ENCODE results near the gene DISC1. TPM values are rescaled to one million over a fixed set of nuclear protein-coding genes. Genes with fewer than 3 reads are reported as not detected.

The DISC1 gene
- total and polyA plus RNA-seq, 2 experiments from 2014 or later, result 2.1 to 6.5 TPM

DNA sequence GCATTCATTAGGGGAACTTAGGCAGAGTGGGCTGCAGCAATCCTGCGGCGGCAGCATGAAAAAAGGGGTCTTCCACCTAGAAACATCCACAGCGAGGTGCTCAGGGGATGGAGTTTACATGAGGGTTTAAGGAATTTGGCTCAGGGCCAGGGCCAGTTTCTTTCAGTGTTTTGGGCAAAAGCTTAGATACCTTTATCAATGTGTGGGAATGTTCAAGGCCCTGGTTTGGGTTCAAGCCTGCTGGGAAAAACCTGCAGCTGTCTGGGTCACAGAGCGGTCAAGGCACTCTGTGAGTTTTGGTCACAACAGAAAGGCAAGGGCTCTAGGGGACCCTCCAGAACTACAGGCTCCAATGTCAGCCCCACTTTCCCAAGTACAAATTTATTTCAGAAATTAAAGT lies 230.3 kb downstream of the DISC1 start:
- ATAC-seq (peak; percentile 55), DNase-seq (ENCODE audit: low spot score) (no peak)
- H3K4me1 ChIP-seq (ENCODE audit: insufficient read depth), result no peaks in the 10 kb centered on the region
- Mint-ChIP-seq H3K4me3 (no peak overlapping the region), H3K27me3 (ENCODE audit: insufficient read depth, low read depth, poor library complexity) (peaks cover 1% of the 10 kb centered on the region), H3K36me3 (ENCODE audit: low read depth) (no peaks in the 10 kb centered on the region), H3K4me1 (peaks cover 22% of the 10 kb centered on the region), H3K9me3 (no peaks in the 10 kb centered on the region), H3K27ac (no peak overlapping the region; the same call in 1 of the 2 replicates)
- no peak overlapping the region for H2AFZ ChIP-seq
- no peaks in the 10 kb centered on the region for H3K36me3 ChIP-seq (ENCODE audit: insufficient read depth)
- H3K27me3 ChIP-seq (ENCODE audit: insufficient read depth), result no peaks in the 10 kb centered on the region
- H3F3A ChIP-seq (replicated peaks; ENCODE audit: low read depth), result no peaks in the 10 kb centered on the region
- no peaks in the 10 kb centered on the region for H4K20me1 ChIP-seq (replicated peaks; ENCODE audit: insufficient read depth)
- no peak overlapping the region for H3K4me2 ChIP-seq
- no peak overlapping the region for H3K4me3 ChIP-seq
- TF ChIP-seq ZNF331 (CRISPR knock-in tag; IDR thresholded peaks at IDR 0.05; ENCODE audit: low read depth), result no peak
- TF ChIP-seq CREB1 (CRISPR knock-in tag; IDR thresholded peaks at IDR 0.05; ENCODE audit: low read depth), result no peak
- TF ChIP-seq, protein P1, sequence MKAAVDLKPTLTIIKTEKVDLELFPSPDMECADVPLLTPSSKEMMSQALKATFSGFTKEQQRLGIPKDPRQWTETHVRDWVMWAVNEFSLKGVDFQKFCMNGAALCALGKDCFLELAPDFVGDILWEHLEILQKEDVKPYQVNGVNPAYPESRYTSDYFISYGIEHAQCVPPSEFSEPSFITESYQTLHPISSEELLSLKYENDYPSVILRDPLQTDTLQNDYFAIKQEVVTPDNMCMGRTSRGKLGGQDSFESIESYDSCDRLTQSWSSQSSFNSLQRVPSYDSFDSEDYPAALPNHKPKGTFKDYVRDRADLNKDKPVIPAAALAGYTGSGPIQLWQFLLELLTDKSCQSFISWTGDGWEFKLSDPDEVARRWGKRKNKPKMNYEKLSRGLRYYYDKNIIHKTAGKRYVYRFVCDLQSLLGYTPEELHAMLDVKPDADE (IDR thresholded peaks at IDR 0.05), result no peak
- TF ChIP-seq, protein P2, sequence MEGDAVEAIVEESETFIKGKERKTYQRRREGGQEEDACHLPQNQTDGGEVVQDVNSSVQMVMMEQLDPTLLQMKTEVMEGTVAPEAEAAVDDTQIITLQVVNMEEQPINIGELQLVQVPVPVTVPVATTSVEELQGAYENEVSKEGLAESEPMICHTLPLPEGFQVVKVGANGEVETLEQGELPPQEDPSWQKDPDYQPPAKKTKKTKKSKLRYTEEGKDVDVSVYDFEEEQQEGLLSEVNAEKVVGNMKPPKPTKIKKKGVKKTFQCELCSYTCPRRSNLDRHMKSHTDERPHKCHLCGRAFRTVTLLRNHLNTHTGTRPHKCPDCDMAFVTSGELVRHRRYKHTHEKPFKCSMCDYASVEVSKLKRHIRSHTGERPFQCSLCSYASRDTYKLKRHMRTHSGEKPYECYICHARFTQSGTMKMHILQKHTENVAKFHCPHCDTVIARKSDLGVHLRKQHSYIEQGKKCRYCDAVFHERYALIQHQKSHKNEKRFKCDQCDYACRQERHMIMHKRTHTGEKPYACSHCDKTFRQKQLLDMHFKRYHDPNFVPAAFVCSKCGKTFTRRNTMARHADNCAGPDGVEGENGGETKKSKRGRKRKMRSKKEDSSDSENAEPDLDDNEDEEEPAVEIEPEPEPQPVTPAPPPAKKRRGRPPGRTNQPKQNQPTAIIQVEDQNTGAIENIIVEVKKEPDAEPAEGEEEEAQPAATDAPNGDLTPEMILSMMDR (conservative IDR thresholded peaks at IDR 0.05; ENCODE audit: low read depth in 2 of 2), result no peak
- no peak for TF ChIP-seq POLR2AphosphoS5 (IDR thresholded peaks at IDR 0.05; ENCODE audit: low read depth)
- TF ChIP-seq JUNB (IDR thresholded peaks at IDR 0.05; ENCODE audit: unreplicated experiment), result no peak
- no peak for TF ChIP-seq EZH2 (IDR thresholded peaks at IDR 0.05; ENCODE audit: low read depth, unreplicated experiment)
- TF ChIP-seq ZNF114 (CRISPR knock-in tag; IDR thresholded peaks at IDR 0.05), result no peak
- no peak for TF ChIP-seq STAT1 (IDR thresholded peaks at IDR 0.05; ENCODE audit: unreplicated experiment)
- TF ChIP-seq, protein P3, sequence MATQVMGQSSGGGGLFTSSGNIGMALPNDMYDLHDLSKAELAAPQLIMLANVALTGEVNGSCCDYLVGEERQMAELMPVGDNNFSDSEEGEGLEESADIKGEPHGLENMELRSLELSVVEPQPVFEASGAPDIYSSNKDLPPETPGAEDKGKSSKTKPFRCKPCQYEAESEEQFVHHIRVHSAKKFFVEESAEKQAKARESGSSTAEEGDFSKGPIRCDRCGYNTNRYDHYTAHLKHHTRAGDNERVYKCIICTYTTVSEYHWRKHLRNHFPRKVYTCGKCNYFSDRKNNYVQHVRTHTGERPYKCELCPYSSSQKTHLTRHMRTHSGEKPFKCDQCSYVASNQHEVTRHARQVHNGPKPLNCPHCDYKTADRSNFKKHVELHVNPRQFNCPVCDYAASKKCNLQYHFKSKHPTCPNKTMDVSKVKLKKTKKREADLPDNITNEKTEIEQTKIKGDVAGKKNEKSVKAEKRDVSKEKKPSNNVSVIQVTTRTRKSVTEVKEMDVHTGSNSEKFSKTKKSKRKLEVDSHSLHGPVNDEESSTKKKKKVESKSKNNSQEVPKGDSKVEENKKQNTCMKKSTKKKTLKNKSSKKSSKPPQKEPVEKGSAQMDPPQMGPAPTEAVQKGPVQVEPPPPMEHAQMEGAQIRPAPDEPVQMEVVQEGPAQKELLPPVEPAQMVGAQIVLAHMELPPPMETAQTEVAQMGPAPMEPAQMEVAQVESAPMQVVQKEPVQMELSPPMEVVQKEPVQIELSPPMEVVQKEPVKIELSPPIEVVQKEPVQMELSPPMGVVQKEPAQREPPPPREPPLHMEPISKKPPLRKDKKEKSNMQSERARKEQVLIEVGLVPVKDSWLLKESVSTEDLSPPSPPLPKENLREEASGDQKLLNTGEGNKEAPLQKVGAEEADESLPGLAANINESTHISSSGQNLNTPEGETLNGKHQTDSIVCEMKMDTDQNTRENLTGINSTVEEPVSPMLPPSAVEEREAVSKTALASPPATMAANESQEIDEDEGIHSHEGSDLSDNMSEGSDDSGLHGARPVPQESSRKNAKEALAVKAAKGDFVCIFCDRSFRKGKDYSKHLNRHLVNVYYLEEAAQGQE (IDR thresholded peaks at IDR 0.05; ENCODE audit: unreplicated experiment), result no peak
- TF ChIP-seq, protein P4, sequence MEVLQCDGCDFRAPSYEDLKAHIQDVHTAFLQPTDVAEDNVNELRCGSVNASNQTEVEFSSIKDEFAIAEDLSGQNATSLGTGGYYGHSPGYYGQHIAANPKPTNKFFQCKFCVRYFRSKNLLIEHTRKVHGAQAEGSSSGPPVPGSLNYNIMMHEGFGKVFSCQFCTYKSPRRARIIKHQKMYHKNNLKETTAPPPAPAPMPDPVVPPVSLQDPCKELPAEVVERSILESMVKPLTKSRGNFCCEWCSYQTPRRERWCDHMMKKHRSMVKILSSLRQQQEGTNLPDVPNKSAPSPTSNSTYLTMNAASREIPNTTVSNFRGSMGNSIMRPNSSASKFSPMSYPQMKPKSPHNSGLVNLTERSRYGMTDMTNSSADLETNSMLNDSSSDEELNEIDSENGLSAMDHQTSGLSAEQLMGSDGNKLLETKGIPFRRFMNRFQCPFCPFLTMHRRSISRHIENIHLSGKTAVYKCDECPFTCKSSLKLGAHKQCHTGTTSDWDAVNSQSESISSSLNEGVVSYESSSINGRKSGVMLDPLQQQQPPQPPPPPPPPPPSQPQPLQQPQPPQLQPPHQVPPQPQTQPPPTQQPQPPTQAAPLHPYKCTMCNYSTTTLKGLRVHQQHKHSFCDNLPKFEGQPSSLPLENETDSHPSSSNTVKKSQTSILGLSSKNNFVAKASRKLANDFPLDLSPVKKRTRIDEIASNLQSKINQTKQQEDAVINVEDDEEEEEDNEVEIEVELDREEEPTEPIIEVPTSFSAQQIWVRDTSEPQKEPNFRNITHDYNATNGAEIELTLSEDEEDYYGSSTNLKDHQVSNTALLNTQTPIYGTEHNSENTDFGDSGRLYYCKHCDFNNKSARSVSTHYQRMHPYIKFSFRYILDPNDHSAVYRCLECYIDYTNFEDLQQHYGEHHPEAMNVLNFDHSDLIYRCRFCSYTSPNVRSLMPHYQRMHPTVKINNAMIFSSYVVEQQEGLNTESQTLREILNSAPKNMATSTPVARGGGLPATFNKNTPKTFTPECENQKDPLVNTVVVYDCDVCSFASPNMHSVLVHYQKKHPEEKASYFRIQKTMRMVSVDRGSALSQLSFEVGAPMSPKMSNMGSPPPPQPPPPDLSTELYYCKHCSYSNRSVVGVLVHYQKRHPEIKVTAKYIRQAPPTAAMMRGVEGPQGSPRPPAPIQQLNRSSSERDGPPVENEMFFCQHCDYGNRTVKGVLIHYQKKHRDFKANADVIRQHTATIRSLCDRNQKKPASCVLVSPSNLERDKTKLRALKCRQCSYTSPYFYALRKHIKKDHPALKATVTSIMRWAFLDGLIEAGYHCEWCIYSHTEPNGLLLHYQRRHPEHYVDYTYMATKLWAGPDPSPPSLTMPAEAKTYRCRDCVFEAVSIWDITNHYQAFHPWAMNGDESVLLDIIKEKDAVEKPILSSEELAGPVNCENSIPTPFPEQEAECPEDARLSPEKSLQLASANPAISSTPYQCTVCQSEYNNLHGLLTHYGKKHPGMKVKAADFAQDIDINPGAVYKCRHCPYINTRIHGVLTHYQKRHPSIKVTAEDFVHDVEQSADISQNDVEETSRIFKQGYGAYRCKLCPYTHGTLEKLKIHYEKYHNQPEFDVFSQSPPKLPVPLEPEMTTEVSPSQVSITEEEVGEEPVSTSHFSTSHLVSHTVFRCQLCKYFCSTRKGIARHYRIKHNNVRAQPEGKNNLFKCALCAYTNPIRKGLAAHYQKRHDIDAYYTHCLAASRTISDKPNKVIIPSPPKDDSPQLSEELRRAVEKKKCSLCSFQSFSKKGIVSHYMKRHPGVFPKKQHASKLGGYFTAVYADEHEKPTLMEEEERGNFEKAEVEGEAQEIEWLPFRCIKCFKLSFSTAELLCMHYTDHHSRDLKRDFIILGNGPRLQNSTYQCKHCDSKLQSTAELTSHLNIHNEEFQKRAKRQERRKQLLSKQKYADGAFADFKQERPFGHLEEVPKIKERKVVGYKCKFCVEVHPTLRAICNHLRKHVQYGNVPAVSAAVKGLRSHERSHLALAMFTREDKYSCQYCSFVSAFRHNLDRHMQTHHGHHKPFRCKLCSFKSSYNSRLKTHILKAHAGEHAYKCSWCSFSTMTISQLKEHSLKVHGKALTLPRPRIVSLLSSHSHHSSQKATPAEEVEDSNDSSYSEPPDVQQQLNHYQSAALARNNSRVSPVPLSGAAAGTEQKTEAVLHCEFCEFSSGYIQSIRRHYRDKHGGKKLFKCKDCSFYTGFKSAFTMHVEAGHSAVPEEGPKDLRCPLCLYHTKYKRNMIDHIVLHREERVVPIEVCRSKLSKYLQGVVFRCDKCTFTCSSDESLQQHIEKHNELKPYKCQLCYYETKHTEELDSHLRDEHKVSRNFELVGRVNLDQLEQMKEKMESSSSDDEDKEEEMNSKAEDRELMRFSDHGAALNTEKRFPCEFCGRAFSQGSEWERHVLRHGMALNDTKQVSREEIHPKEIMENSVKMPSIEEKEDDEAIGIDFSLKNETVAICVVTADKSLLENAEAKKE (CRISPR knock-in tag; IDR thresholded peaks at IDR 0.05), result no peak
- TF ChIP-seq EZH2phosphoT487 (IDR thresholded peaks at IDR 0.05; ENCODE audit: unreplicated experiment), result no peak
- no peak for TF ChIP-seq NANOG (IDR thresholded peaks at IDR 0.05; ENCODE audit: borderline replicate concordance)
- H3K79me2 ChIP-seq (replicated peaks; ENCODE audit: insufficient read depth), result no peaks in the 10 kb centered on the region
- no peak overlapping the region for H3K27ac ChIP-seq (ENCODE audit: low read depth)
- H3K9me2 ChIP-seq (ENCODE audit: insufficient read depth), result 0 out of 2 replicates have a peak, but pooled peaks cover 2% of the 10 kb centered on the region
